Osteoblast (primary cell): ENCODE measurements around the gene PCSK9. TPM values are rescaled to one million over a fixed set of nuclear protein-coding genes. Genes with fewer than 3 reads are reported as not detected.
A peak's percentile ranks its signal among the peaks of the same experiment; 100 is the strongest.

Experiments used
- DNase-seq: peaks from one replicate; pipeline ENCODE4 v3.0.0; 2011; ENCODE audit warnings: low spot score, mixed read lengths; ENCODE audit not compliant: insufficient read length; ENCODE audit errors: missing footprints
- H2AFZ ChIP-seq: 2 replicates; pipeline ENCODE4 v1.6.0; 2011; ENCODE audit warnings: mild to moderate bottlenecking, low read length
- H3K27ac ChIP-seq: 2 replicates; pipeline ENCODE4 v1.5.1; 2011; ENCODE audit warnings: mild to moderate bottlenecking, low read depth, low read length, moderate library complexity
- H3K27me3 ChIP-seq: 2 replicates; pipeline ENCODE4 v1.6.0; 2012; ENCODE audit warnings: mild to moderate bottlenecking, control low read depth, inconsistent platforms, low read length, moderate library complexity; ENCODE audit not compliant: insufficient read depth
- H3K36me3 ChIP-seq: 2 replicates; pipeline ENCODE4 v1.5.1; 2011; ENCODE audit warnings: mild to moderate bottlenecking, low read length, control low read depth, moderate library complexity; ENCODE audit not compliant: insufficient read depth
- H3K4me1 ChIP-seq: 2 replicates; pipeline ENCODE4 v1.5.1; 2011; ENCODE audit warnings: mild to moderate bottlenecking, low read length, control low read depth, moderate library complexity; ENCODE audit not compliant: insufficient read depth
- H3K4me2 ChIP-seq: 2 replicates; pipeline ENCODE4 v1.6.0; 2011; ENCODE audit warnings: mild to moderate bottlenecking, low read length; ENCODE audit not compliant: insufficient read depth
- H3K4me3 ChIP-seq: fragments of 200-600 bp; sonication (generic); 3 replicates; pipeline ENCODE4 v1.5.1; 2012; ENCODE audit warnings: mild to moderate bottlenecking, low read length, inconsistent platforms; ENCODE audit not compliant: insufficient read depth
- H3K79me2 ChIP-seq: 2 replicates; pipeline ENCODE4 v1.6.0; 2012; ENCODE audit warnings: mild to moderate bottlenecking, low read length, control low read depth, inconsistent platforms; ENCODE audit not compliant: insufficient read depth
- H3K9me3 ChIP-seq: 2 replicates; pipeline ENCODE4 v1.5.1; 2011; ENCODE audit warnings: low read depth, low read length, control low read depth
- H4K20me1 ChIP-seq: 2 replicates; pipeline ENCODE4 v1.6.0; 2012; ENCODE audit warnings: mild to moderate bottlenecking, low read length, control low read depth; ENCODE audit not compliant: insufficient read depth
- CTCF ChIP-seq: IDR thresholded peaks from 2 replicates; pipeline ENCODE4 v1.5.1; 2011; ENCODE audit warnings: mild to moderate bottlenecking, low read depth, low read length, moderate library complexity; ENCODE audit errors: extremely low read depth
- total RNA-seq: library from RNA; depleted of rRNA; stranded (reverse); fragments of >200 nt; gene quantifications from 2 replicates; pipeline ENCODE4 v1.2.3, GENCODE V29; 2012

Gene PCSK9
- total RNA-seq, 1 donor, result 6.5 TPM

- H3K9me3 ChIP-seq, result no peaks in the 10 kb centered on the region
- H3K4me3 ChIP-seq, result no peak overlapping the region
- no peak overlapping the region for H3K27ac ChIP-seq
- H2AFZ ChIP-seq, result no peak overlapping the region
- no peaks in the 10 kb centered on the region for H4K20me1 ChIP-seq
- H3K4me2 ChIP-seq, result no peak overlapping the region
- peaks cover 70% of the 10 kb centered on the region for H3K36me3 ChIP-seq
- no peaks in the 10 kb centered on the region for H3K79me2 ChIP-seq
- no peak for DNase-seq
- no peaks in the 10 kb centered on the region for H3K27me3 ChIP-seq
- no peak for TF ChIP-seq CTCF
- peaks cover 17% of the 10 kb centered on the region for H3K4me1 ChIP-seq
Measured at GRCh38 chr1:55078470-55078869, 39.1 kb downstream of the PCSK9 start.

- H3K4me2 ChIP-seq, result no peak overlapping the region
- H3K4me3 ChIP-seq, result no peak overlapping the region
- no peaks in the 10 kb centered on the region for H4K20me1 ChIP-seq
- DNase-seq, result no peak
- H2AFZ ChIP-seq, result no peak overlapping the region
- H3K9me3 ChIP-seq, result no peaks in the 10 kb centered on the region
- H3K4me1 ChIP-seq, result peaks cover 17% of the 10 kb centered on the region
- H3K79me2 ChIP-seq, result no peaks in the 10 kb centered on the region
- no peak for TF ChIP-seq CTCF
- H3K27me3 ChIP-seq, result no peaks in the 10 kb centered on the region
- H3K27ac ChIP-seq, result no peak overlapping the region
- H3K36me3 ChIP-seq, result peaks cover 68% of the 10 kb centered on the region
Measured at GRCh38 chr1:55079651-55080050, 40.3 kb downstream of the PCSK9 start.

GRCh38 chr1:55081188-55081904 is 42.0 kb downstream of the PCSK9 start:
- no peaks in the 10 kb centered on the region for H3K9me3 ChIP-seq
- peaks cover 73% of the 10 kb centered on the region for H3K36me3 ChIP-seq
- no peak for TF ChIP-seq CTCF
- no peaks in the 10 kb centered on the region for H3K27me3 ChIP-seq
- peak overlapping the region; percentile 74 for H3K27ac ChIP-seq
- no peak for DNase-seq
- peaks cover 17% of the 10 kb centered on the region for H3K4me1 ChIP-seq
- no peaks in the 10 kb centered on the region for H4K20me1 ChIP-seq
- H3K79me2 ChIP-seq, result no peaks in the 10 kb centered on the region
- H2AFZ ChIP-seq, result no peak overlapping the region
- H3K4me3 ChIP-seq, result no peak overlapping the region
- H3K4me2 ChIP-seq, result peak overlapping the region; percentile 34

- Histone ChIP-seq H3K4me2 (no peak overlapping the region), H3K27me3 (no peaks in the 10 kb centered on the region), H3K4me1 (peaks cover 17% of the 10 kb centered on the region), H4K20me1 (no peaks in the 10 kb centered on the region), H3K9me3 (no peaks in the 10 kb centered on the region), H3K4me3 (no peak overlapping the region), H3K36me3 (peaks cover 74% of the 10 kb centered on the region), H3K79me2 (no peaks in the 10 kb centered on the region), H3K27ac (peak overlapping the region; percentile 74), H2AFZ (no peak overlapping the region)
- no peak for DNase-seq
- TF ChIP-seq CTCF, result no peak
Measured at GRCh38 chr1:55081905-55082296, 42.6 kb downstream of the PCSK9 start.
